GM21390 (cell line): ENCODE data around the gene ITGA4.
A peak's percentile ranks its signal among the peaks of the same experiment; 100 is the strongest.

ENCODE experiments used
- ATAC-seq: cut with Tn5 transposase; IDR thresholded peaks from one replicate; pipeline ENCODE4 v1.9.1; 2021; ENCODE audit not compliant: unreplicated experiment

Gene ITGA4

GRCh38 chr2:181457741-181458425, 697 bp downstream of the ITGA4 start:
- peak; percentile 18 for ATAC-seq

- no peak for ATAC-seq
Observed at GRCh38 chr2:181458871-181459270, 1.7 kb downstream of the ITGA4 start.

DNA sequence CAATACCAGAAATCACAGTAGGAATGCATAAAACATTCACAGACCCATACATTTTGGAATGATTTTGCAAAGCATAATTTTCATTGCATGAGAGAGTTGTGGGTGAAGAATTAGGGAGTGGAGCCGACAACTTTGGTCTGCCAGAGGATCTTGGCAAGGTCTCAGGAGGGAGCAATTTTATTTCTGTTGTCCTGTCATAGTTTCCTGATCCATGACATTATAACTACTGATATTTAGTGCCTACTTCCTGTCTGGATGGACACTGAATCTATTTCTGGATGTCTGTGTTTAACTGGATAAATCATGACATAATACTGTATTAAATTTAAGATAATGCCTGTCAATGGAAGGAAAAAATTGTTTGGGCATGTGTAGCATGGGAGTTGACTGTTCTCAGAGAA, 2.4 kb downstream of the ITGA4 start:
- no peak for ATAC-seq

- peak; percentile 15 for ATAC-seq
Observed at GRCh38 chr2:181461056-181461997, 4.1 kb downstream of the ITGA4 start.

GRCh38 chr2:181462033-181462432, 4.8 kb downstream of the ITGA4 start:
- peak; percentile 27 for ATAC-seq

GRCh38 chr2:181463588-181463987, 6.4 kb downstream of the ITGA4 start:
- no peak for ATAC-seq

GRCh38 chr2:181464966-181465365, 7.8 kb downstream of the ITGA4 start:
- no peak for ATAC-seq

GRCh38 chr2:181465676-181466375, 8.6 kb downstream of the ITGA4 start:
- ATAC-seq: no peak

DNA sequence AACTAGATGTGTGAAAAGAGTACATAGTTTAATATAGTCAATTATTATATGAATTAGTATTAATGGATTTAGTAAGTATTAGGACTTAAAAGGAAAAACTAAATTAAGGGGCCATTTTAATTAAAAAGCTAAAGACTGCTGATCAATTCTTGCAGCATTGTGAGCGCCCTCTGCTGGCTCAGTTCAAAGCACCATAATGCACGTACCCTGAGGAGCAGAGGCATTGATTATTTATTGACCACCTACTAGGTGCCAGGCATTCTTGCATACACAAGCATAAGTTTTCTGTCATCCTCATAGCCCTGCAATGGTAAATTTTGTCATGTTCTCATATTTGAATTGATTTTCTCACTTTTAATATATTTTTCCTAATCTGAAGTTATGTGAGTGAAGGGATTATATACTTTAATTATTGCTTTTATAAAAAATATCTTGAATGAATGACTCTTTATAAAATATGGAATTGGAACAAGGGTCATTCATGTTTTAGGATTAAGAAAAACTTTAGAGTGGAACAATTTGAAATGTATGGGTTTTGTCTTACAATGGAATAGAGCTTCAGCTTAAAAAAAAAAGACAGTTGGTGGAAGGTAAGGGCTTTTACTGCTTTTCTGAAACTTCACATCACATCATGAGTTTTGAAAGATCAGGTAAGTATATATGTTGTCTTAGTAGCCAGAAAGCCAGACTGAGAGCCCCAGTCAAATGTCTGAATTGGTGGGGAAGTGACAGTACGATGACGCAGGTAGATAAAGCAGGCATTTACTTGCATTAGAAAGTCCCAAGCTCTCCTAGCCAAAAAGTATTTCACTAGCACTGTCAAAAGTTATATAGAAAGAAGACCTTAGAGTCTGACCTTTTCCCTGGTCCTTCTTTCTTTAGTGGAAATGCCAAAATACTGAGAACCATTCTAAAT, 9.7 kb downstream of the ITGA4 start:
- no peak for ATAC-seq

DNA sequence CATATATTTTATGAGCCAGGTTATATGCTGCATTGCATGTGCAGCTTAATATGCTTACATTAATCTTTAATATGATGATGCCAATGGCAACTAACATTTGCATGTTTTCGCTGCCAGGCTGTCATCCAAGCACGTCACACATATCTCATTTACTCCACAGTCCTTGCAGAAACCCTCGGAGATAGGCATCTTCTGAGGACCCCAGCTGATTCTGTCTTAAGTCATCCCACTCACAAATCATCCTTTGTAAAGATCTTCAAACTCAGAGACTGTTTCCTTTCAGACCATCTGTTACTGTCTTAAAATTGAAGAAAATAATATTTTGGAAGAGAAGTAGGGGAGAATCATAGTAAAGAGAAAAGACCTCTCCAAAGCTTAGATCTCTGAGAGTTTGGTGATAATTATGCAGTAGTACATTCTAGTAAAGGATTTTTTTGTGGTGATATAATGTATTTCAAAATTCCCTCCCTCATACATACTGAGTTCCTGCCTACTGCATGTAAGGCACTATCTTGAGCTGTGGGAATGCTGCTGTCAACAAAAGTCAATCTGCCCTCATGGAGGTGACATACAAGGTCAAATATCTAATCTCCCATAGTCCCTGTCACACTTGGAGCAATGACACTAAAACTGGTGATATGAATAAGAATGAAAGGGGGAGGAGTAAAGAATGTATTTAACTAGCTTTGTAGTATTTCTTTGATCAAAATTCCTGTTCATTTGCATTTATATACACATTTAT, 11.0 kb downstream of the ITGA4 start:
- ATAC-seq: no peak

- ATAC-seq: no peak
Observed at GRCh38 chr2:181468811-181469210, 11.6 kb downstream of the ITGA4 start.

- ATAC-seq: no peak
Observed at GRCh38 chr2:181471226-181471625, 14.0 kb downstream of the ITGA4 start.

GRCh38 chr2:181471783-181472182, 14.6 kb downstream of the ITGA4 start:
- ATAC-seq: no peak

GRCh38 chr2:181472990-181473389, 15.8 kb downstream of the ITGA4 start:
- ATAC-seq: no peak

GRCh38 chr2:181474222-181474881, 17.2 kb downstream of the ITGA4 start:
- ATAC-seq: no peak

DNA sequence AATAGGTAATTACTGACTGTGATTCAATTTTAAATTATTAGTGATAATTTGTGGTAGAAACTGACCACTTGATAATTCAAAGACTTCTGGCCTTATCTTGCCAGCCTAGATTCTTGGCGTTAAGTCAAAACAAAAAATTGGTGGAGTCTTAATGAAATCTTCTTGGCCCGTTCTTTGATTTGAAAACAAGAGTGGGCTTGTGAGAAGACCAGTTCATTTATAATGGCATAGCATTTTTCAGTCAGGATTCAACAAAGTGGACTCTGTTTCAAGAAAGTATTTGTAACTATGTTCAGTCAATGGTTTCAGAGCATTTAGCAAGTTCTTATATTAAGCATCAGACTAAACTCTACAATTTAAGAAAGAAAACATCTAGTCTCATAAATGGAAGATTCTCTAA, 26.0 kb downstream of the ITGA4 start:
- no peak for ATAC-seq

DNA sequence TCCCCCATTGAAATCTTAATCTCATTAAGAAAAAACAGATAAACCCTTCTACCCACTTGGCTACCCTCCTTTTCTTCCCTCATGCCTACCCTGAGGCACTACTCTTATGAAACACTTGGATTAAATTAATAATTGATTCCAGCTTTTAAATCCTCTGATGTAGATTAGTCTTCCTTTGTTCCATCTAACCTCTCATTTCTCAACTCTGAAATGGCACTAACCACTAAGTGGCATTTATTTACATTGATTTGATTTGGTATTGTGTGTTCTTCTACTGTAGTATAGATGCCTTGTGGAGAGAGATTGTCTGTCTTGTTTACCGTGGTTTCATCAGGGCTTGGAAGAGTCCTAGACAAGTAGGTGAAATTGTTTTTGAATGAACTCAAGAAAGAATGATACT, 26.7 kb downstream of the ITGA4 start:
- ATAC-seq: no peak

GRCh38 chr2:181484851-181485637, 27.9 kb downstream of the ITGA4 start:
- no peak for ATAC-seq

DNA sequence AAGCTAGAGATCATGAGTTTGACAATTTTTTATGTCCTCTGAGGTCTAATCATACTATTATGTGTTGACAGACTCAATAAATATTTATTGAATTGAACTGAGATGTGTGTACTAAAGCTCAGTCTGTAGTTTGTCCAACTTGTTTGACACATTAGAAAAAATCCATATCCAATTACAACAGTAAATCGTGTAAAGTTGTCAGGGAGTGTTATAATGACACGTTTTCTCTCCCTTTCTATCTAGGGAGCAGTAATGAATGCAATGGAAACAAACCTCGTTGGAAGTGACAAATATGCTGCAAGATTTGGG, 28.4 kb downstream of the ITGA4 start:
- ATAC-seq: no peak
